HG03066 (cell line): ENCODE measurements around the gene SMIM32.

Source experiments
- ATAC-seq: cut with Tn5 transposase; IDR thresholded peaks from one replicate; pipeline ENCODE4 v1.9.1; 2021; ENCODE audit warnings: low read depth; ENCODE audit not compliant: unreplicated experiment

Gene SMIM32

DNA sequence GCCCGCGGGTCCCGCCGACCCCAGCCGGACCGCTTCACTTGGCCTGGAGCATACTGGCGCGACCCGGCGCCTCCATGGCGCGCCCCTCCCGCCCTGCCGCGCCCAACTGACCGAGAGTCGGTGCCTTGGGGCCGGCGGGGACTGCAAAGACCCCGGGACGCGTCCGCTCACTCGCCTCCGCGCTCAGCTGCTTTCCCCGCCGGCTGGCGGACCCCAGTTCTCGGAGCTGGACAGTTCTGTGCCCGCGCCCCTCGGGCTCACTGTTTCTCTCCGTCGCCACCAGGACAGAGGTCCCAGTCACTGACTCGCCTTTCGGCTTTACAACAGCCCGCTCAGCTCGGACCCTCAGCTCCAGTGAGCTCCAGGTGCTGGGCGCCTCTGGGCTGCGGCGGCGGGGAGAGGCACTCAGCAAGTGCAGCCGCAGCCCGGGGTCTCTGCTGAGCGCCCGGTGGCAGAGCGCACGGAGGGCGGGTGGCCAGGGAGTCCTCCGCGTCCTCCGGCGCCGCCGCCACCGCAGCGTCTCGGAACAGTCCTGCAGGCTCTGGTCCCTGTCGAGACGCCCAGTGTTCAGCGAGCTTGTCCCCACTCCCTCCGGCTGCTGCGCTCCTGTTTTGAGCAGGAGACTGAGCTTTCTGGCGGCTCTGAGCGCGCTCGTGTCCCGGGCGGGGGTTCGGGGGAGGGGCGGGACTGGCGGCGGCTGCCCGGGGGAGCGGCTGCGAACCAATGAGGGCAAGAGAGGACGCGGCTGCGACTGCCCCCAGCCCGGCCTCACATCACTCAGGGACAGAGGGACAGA is at the start of gene SMIM32:
SMIM32 (minus strand) TSS at position 637 of the 796 bp plus-strand sequence. CDS start 638 bp downstream, outside the sequence.
- ATAC-seq: no peak

- ATAC-seq: peak; percentile 52
These were observed 49.6 kb upstream of the SMIM32 start for GRCh38 chr5:136242611-136243010.

DNA sequence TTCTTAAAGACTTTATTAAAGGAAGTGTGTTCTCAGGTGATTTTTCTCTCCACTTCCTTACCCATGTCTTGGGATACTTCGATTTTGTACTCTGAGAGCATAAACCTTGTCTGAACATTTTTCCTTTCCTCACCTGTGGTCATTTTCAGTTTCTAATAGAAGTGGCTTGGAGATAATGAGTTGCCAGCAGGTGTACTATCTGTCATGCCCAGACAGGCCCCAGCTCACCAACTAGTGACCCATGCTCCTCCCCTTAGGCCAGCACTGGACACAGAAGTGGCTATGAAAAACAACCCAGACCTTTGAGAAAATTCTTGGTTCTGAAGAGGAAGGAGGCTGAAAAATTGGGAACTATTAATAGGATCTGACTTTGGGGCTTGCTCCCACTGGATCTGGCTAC is 49.2 kb upstream of the SMIM32 start:
- no peak for ATAC-seq

GRCh38 chr5:136240894-136241293 is 47.9 kb upstream of the SMIM32 start:
- no peak for ATAC-seq

GRCh38 chr5:136236479-136237083 is 43.6 kb upstream of the SMIM32 start:
- ATAC-seq: no peak

- ATAC-seq: no peak
These were observed 42.4 kb upstream of the SMIM32 start for GRCh38 chr5:136235321-136235720.

- ATAC-seq: peak; percentile 44
These were observed 39.4 kb upstream of the SMIM32 start for GRCh38 chr5:136232316-136232715.

- no peak for ATAC-seq
These were observed 37.2 kb upstream of the SMIM32 start for GRCh38 chr5:136230176-136230575.

GRCh38 chr5:136228136-136228757 is 35.3 kb upstream of the SMIM32 start:
- no peak for ATAC-seq

DNA sequence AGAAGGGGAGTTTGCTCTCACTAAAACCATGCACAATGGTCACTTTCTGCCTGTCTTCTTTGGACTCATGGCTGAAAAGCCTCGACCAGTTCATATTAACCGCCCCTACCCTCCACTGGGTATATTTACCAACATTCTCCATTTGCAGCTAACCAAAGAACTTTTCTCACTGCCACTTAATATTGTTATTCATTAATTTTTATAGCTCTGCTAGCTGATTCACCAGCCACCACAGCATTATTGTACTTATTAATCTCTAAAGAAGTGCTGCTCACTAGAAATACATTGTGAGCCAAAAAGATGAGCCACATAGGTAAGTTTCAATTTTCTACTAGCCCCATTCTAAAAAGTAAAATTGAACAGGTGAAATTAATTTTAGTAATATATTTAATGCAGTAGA is 33.4 kb upstream of the SMIM32 start:
- no peak for ATAC-seq

GRCh38 chr5:136225796-136226195 is 32.8 kb upstream of the SMIM32 start:
- no peak for ATAC-seq

GRCh38 chr5:136222580-136223235 is 29.7 kb upstream of the SMIM32 start:
- ATAC-seq: no peak

DNA sequence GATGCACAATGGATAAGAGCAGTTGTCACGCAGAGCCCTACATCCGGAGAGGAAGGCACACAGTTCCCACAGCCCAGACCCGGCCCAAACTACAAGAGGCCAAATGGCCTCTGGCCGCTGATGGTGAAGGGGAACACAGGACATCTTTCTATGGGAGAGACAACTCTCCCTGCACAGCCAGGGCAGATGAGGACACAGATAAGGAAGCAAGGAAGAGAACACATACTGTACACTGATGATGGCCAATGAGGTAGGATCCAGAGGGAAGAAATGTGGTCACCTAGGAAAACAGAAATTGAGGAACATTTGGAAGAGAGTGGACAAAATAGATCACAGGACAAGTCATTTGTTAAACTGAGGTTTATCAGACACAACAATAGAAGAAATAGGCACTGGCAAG is 28.4 kb upstream of the SMIM32 start:
- no peak for ATAC-seq

DNA sequence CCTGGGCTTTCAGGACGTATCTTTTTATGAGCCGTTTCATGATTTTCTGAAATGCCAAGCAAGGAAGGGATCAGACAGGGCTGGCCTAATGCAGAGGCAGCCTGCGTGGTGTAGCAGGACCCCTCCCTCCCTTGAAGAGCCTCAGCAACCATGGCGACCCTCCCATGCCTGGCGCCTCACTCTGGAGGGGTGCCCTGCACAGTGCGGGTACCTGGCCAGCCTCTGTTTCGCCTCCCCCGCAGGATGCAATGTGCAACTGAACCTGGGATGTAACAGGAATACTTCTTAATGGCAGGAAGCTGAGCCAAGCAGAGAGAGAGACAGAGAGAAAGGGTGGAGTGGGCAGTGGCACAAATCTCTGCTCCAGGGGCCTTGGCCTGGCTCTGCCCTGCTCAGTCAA is 23.3 kb upstream of the SMIM32 start:
- no peak for ATAC-seq

DNA sequence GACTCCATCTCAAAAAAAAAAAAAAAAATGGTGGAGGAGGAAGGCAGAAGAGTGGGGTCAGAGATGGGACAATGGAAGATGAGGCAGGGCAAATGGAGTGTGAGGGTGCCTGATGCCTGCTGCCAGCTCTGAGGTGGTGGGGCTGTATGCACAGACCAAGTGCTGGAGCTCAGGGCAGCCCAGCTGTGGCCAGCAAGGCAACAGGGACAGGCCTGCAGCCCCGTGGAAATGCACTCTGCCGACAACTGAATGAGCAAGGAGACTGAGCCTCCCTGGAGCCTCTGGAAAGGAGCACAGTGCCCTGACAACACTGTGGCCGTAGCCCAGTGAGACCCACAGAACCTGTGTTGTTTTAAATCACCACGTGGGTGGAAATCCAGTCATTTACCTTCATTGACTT is 22.9 kb upstream of the SMIM32 start:
- no peak for ATAC-seq

- ATAC-seq: no peak
These were observed 21.0 kb upstream of the SMIM32 start for GRCh38 chr5:136213919-136214493.

DNA sequence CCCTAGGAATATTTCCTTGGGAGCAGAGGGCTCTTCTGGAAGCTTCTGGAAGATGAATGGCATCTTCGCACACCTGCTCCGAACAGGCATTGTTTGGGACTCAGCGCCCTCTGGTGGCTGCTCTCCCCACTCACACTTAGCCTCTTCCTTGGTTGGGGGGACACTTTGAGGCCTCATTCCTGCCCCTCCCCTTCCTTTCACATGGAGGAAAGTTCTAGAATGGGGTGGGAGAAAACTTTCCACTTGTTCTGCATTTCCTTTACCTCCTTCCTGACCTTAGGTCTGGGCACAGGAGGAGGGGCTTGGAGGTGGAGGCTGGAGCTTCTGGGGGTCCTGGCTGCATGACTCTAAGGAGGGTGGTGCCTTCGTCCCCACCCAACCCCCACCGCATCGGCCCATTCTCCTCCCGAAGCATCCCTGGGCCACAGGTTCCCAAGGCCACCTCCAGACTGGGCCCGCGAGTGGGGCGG is 19.3 kb upstream of the SMIM32 start:
- ATAC-seq: no peak

- no peak for ATAC-seq
These were observed 18.5 kb upstream of the SMIM32 start for GRCh38 chr5:136211282-136212040.

DNA sequence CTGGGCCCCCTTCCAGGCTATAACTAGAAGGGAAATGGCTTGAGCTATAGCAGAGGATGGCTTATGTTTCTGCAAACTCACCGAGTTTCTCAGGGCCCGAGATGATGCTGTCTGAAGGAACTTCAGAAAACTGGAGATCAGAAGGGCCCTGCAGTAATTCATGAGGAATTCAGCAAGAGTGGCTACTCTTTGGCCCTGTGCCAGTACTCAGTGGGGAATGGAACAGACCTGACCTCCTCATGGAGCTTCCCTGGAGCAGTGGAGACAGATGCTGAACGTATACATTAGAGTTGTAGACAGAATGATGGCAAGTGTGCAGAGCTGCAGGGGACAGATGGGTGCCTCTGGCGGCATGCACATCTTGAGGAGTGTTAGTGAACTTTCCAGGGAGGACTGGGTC is 17.3 kb upstream of the SMIM32 start:
- no peak for ATAC-seq

DNA sequence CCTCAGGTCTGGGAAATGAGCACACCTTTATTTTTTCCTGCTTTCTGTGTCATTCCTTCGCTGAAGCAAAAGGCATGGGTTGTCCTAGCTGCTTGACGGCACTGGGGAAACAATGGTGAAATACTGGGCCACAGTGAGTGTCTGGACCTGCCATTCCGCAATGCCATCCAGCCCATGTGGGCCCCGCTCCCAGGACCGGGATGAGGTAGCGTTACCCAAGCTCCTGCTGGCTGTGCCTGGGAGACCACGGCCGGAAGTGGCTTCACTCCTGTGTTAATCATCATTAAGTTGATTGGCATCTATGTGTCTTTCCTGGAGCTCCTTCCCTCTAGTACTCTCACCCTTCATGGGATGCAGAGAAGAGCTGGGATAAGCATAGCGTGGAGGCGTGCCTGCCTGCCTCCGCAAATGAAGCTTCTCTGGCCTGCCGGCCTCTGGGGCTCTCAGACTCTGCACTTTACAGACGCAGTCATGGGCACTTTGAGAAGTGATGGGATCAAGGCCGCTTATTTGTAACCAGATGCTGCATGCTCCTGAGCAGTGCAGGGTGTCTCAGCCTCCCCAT is 16.5 kb upstream of the SMIM32 start:
- no peak for ATAC-seq
